Ishikawa (cell line): ENCODE results near the gene HGD.

Experiments
- CEBPB ChIP-seq: IDR thresholded peaks from 2 replicates; pipeline ENCODE4 v1.6.1; 2012
- CREB1 ChIP-seq: IDR thresholded peaks from 2 replicates; pipeline ENCODE4 v1.6.1; 2012; ENCODE audit warnings: low read depth
- EGR1 ChIP-seq: IDR thresholded peaks from 2 replicates; pipeline ENCODE4 v1.6.1; 2012
- EP300 ChIP-seq: IDR thresholded peaks from 2 replicates; pipeline ENCODE4 v1.6.1; 2012; ENCODE audit warnings: borderline replicate concordance
- FOXM1 ChIP-seq: IDR thresholded peaks from 2 replicates; pipeline ENCODE4 v1.6.1; 2012; ENCODE audit warnings: low read depth, borderline replicate concordance
- NFIC ChIP-seq: IDR thresholded peaks from 2 replicates; pipeline ENCODE4 v1.6.1; 2012
- RAD21 ChIP-seq: IDR thresholded peaks from 2 replicates; pipeline ENCODE4 v1.6.1; 2012; ENCODE audit warnings: low read depth
- TAF1 ChIP-seq: IDR thresholded peaks from 2 replicates; pipeline ENCODE4 v1.6.1; 2012; ENCODE audit warnings: low read depth, mild to moderate bottlenecking
- TCF12 ChIP-seq: IDR thresholded peaks from 2 replicates; pipeline ENCODE4 v1.6.1; 2012; ENCODE audit warnings: low read depth
- TEAD4 ChIP-seq: IDR thresholded peaks from 2 replicates; pipeline ENCODE4 v1.6.1; 2012
- YY1 ChIP-seq: IDR thresholded peaks from 2 replicates; pipeline ENCODE4 v1.6.1; 2012; ENCODE audit warnings: low read depth
- ZBTB7A ChIP-seq: IDR thresholded peaks from 2 replicates; pipeline ENCODE4 v1.6.1; 2012; ENCODE audit warnings: low read depth
- TF ChIP-seq, protein P1 (sequence below): IDR thresholded peaks from 2 replicates; pipeline ENCODE4 v1.6.1; 2012
- TF ChIP-seq, protein P2 (sequence below): IDR thresholded peaks from 2 replicates; pipeline ENCODE4 v1.6.1; 2012
- TF ChIP-seq, protein P3 (sequence below): IDR thresholded peaks from 2 replicates; pipeline ENCODE4 v1.6.1; 2012; ENCODE audit warnings: low read depth, mild to moderate bottlenecking

Gene HGD

DNA sequence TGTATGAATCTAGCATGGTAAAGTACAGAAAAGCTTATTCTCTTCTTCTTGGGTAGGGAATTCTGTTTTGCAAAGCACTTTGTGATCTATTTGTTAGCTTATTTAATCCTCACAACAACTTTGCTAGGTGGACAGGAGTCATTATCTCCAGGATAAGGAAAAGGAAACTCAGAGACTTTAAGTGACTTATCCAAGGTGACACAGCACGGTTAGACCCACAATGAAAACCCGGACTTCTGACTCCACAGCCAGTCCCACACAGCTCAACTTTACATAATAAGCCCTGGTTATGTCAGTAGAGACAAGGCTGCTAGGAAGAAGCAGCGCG lies 86.3 kb downstream of the HGD start:
- TF ChIP-seq, protein P1, sequence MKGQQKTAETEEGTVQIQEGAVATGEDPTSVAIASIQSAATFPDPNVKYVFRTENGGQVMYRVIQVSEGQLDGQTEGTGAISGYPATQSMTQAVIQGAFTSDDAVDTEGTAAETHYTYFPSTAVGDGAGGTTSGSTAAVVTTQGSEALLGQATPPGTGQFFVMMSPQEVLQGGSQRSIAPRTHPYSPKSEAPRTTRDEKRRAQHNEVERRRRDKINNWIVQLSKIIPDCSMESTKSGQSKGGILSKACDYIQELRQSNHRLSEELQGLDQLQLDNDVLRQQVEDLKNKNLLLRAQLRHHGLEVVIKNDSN, result no peak
- TF ChIP-seq CREB1, result no peak
- no peak for TF ChIP-seq FOXM1

DNA sequence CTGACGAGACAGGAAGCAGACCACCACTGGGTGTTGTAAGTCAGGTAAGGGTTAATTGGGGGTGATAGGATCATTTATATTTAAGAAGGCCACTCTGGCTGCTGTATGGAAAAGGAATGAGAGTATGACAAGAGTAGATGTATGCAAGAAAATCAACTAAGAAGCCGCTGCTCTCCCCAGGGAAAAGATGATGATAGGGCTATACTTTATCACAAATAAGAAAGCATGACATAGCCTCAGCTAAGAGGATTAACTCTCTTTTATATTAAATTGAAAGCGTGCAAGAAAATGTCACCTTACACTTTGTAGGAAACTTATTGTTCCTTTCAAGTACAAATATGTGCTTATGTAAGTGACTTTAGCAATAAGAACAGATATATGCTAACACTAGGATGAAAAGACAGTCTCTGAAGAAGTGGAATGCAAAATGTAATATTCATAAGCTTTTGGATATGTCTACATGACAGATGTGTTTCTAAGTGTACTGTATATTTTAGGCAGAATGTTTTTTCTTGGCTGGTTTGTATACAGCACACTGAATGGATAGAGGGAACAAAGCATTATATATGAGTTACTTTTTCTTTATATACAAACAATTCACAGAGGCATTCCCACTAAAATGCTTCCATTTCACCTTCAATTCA lies 94.6 kb downstream of the HGD start:
- TF ChIP-seq CREB1 (no peak), TCF12 (no peak), FOXM1 (no peak), TEAD4 (no peak), YY1 (no peak), TAF1 (no peak), RAD21 (no peak), CEBPB (no peak), NFIC (no peak), ZBTB7A (no peak), EGR1 (no peak), EP300 (no peak)
- TF ChIP-seq, protein P2, sequence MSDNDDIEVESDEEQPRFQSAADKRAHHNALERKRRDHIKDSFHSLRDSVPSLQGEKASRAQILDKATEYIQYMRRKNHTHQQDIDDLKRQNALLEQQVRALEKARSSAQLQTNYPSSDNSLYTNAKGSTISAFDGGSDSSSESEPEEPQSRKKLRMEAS, result no peak
- TF ChIP-seq, protein P1, result no peak
- TF ChIP-seq, protein P3, sequence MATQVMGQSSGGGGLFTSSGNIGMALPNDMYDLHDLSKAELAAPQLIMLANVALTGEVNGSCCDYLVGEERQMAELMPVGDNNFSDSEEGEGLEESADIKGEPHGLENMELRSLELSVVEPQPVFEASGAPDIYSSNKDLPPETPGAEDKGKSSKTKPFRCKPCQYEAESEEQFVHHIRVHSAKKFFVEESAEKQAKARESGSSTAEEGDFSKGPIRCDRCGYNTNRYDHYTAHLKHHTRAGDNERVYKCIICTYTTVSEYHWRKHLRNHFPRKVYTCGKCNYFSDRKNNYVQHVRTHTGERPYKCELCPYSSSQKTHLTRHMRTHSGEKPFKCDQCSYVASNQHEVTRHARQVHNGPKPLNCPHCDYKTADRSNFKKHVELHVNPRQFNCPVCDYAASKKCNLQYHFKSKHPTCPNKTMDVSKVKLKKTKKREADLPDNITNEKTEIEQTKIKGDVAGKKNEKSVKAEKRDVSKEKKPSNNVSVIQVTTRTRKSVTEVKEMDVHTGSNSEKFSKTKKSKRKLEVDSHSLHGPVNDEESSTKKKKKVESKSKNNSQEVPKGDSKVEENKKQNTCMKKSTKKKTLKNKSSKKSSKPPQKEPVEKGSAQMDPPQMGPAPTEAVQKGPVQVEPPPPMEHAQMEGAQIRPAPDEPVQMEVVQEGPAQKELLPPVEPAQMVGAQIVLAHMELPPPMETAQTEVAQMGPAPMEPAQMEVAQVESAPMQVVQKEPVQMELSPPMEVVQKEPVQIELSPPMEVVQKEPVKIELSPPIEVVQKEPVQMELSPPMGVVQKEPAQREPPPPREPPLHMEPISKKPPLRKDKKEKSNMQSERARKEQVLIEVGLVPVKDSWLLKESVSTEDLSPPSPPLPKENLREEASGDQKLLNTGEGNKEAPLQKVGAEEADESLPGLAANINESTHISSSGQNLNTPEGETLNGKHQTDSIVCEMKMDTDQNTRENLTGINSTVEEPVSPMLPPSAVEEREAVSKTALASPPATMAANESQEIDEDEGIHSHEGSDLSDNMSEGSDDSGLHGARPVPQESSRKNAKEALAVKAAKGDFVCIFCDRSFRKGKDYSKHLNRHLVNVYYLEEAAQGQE, result no peak
